Measurements from ENCODE around the gene PTPRR.

DNA sequence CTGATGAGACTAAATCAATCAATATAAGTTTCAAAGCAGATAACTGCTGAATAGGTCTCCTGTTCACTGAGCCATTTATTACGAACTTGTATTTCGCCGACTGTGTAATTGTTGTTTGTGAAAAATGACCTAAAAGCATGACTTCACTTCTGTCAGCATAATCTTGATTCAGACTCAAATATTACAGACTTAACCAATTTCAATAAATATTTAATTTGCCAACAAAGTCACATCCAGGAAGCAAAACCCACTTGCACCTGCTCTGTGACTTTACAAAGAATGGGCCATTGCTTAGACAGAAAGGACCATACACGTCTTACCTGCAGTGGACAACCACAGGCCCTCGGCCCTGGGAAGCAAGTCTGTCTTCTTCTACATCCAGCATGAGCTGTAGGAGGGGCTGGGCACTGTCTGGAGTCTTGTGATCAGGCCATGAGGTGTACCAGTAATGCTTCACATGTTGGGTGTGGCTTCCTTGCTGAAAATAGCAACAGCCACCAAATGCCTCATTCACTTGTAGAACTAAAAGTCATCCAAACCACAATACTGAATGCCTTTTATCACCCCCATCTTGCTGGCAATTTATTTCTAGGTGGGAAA, 259.8 kb downstream of the PTPRR start:
- TF ChIP-seq POLR2A (IDR thresholded peaks at IDR 0.05; ENCODE audit: low read depth, low read length), result no peak
- TF ChIP-seq, protein P1, sequence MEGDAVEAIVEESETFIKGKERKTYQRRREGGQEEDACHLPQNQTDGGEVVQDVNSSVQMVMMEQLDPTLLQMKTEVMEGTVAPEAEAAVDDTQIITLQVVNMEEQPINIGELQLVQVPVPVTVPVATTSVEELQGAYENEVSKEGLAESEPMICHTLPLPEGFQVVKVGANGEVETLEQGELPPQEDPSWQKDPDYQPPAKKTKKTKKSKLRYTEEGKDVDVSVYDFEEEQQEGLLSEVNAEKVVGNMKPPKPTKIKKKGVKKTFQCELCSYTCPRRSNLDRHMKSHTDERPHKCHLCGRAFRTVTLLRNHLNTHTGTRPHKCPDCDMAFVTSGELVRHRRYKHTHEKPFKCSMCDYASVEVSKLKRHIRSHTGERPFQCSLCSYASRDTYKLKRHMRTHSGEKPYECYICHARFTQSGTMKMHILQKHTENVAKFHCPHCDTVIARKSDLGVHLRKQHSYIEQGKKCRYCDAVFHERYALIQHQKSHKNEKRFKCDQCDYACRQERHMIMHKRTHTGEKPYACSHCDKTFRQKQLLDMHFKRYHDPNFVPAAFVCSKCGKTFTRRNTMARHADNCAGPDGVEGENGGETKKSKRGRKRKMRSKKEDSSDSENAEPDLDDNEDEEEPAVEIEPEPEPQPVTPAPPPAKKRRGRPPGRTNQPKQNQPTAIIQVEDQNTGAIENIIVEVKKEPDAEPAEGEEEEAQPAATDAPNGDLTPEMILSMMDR (IDR thresholded peaks at IDR 0.05; ENCODE audit: extremely low read depth in 1 of 2, insufficient read depth in 1 of 2, low read depth in 1 of 2, low read length in 2 of 2), result no peak
- no peak for TF ChIP-seq POLR2AphosphoS5 (IDR thresholded peaks at IDR 0.05; ENCODE audit: insufficient read depth, low read depth, low read length)
- no peak for TF ChIP-seq JUN (IDR thresholded peaks at IDR 0.05; ENCODE audit: borderline replicate concordance, insufficient read depth, insufficient read length, low read depth)
- no peak for TF ChIP-seq EZH2 (IDR thresholded peaks at IDR 0.05; ENCODE audit: borderline replicate concordance, low read depth, low read length, severe bottlenecking)
- TF ChIP-seq MYC (IDR thresholded peaks at IDR 0.05; ENCODE audit: low read depth, low read length), result no peak
- TF ChIP-seq GATA2 (IDR thresholded peaks at IDR 0.05; ENCODE audit: insufficient read depth, insufficient read length, low read depth, low read length), result no peak
- TF ChIP-seq, protein P2, sequence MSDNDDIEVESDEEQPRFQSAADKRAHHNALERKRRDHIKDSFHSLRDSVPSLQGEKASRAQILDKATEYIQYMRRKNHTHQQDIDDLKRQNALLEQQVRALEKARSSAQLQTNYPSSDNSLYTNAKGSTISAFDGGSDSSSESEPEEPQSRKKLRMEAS (IDR thresholded peaks at IDR 0.05; ENCODE audit: insufficient read depth, insufficient read length), result no peak
- TF ChIP-seq FOS (IDR thresholded peaks at IDR 0.05; ENCODE audit: borderline replicate concordance, insufficient read depth, low read length), result no peak
